Progenitor cell of endocrine pancreas (in vitro differentiated cells): Measurements from ENCODE around the gene KCNJ13. TPM values are rescaled to one million over a fixed set of nuclear protein-coding genes. Genes with fewer than 3 reads are reported as not detected.
A peak's percentile ranks its signal among the peaks of the same experiment; 100 is the strongest.

Experiments
- DNase-seq: peaks from one replicate; pipeline ENCODE4 v3.0.0; 2021; ENCODE audit warnings: low spot score; ENCODE audit not compliant: unreplicated experiment
- H3K27ac Mint-ChIP-seq: 2 replicates; pipeline ENCODE4 v1.8.0; 2021; ENCODE audit warnings: mild to moderate bottlenecking, moderate library complexity, mixed read lengths
- H3K27me3 Mint-ChIP-seq: 2 replicates; pipeline ENCODE4 v1.8.0; 2021; ENCODE audit warnings: mixed read lengths
- H3K36me3 Mint-ChIP-seq: 2 replicates; pipeline ENCODE4 v1.8.0; 2022; ENCODE audit warnings: mixed read lengths; ENCODE audit not compliant: insufficient read depth
- H3K4me1 Mint-ChIP-seq: 2 replicates; pipeline ENCODE4 v1.8.0; 2021; ENCODE audit warnings: low read depth, mixed read lengths
- H3K4me3 Mint-ChIP-seq: 2 replicates; pipeline ENCODE4 v1.8.0; 2021; ENCODE audit warnings: low read depth, mild to moderate bottlenecking, moderate library complexity, mixed read lengths
- H3K9me3 Mint-ChIP-seq: 2 replicates; pipeline ENCODE4 v1.8.0; 2021; ENCODE audit warnings: low read depth, mixed read lengths
- total RNA-seq: library from RNA; stranded (reverse); gene quantifications from 2 replicates; pipeline ENCODE4 v1.2.1, GENCODE V29; 2021
- TF ChIP-seq, protein P1 (sequence below): fragments of 200-600 bp; sonication (generic); IDR thresholded peaks from one replicate; pipeline ENCODE4 v1.5.0; 2021; ENCODE audit warnings: antibody characterized with exemption, mild to moderate bottlenecking; ENCODE audit not compliant: unreplicated experiment

Gene KCNJ13
- total RNA-seq, 1 donor from 2014 or later: 0.89 TPM

DNA sequence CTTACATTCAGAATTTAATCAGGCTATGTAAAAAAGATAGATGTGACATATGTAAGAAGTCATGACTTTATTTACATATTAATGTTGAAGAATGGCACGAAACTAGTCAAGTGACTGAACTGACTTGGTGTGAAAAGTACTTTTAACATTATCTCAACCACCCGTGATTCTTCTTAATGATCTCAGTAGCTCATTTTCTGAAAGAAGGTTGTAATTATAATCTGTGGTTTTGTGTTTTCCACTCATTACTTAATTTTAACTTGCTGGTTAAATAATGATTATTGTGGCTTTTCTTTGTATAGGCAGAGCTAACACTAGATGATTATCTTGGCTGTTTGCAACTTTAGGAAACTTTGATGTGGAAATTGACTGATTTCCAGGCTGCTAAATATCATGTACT, 18.5 kb downstream of the KCNJ13 start:
- Mint-ChIP-seq H3K4me1 (peaks cover 2% of the 10 kb centered on the region), H3K27ac (no peak overlapping the region), H3K4me3 (no peak overlapping the region), H3K36me3 (peaks cover 11% of the 10 kb centered on the region), H3K27me3 (no peaks in the 10 kb centered on the region), H3K9me3 (no peaks in the 10 kb centered on the region)
- DNase-seq: no peak
- TF ChIP-seq, protein P1, sequence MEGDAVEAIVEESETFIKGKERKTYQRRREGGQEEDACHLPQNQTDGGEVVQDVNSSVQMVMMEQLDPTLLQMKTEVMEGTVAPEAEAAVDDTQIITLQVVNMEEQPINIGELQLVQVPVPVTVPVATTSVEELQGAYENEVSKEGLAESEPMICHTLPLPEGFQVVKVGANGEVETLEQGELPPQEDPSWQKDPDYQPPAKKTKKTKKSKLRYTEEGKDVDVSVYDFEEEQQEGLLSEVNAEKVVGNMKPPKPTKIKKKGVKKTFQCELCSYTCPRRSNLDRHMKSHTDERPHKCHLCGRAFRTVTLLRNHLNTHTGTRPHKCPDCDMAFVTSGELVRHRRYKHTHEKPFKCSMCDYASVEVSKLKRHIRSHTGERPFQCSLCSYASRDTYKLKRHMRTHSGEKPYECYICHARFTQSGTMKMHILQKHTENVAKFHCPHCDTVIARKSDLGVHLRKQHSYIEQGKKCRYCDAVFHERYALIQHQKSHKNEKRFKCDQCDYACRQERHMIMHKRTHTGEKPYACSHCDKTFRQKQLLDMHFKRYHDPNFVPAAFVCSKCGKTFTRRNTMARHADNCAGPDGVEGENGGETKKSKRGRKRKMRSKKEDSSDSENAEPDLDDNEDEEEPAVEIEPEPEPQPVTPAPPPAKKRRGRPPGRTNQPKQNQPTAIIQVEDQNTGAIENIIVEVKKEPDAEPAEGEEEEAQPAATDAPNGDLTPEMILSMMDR: no peak

DNA sequence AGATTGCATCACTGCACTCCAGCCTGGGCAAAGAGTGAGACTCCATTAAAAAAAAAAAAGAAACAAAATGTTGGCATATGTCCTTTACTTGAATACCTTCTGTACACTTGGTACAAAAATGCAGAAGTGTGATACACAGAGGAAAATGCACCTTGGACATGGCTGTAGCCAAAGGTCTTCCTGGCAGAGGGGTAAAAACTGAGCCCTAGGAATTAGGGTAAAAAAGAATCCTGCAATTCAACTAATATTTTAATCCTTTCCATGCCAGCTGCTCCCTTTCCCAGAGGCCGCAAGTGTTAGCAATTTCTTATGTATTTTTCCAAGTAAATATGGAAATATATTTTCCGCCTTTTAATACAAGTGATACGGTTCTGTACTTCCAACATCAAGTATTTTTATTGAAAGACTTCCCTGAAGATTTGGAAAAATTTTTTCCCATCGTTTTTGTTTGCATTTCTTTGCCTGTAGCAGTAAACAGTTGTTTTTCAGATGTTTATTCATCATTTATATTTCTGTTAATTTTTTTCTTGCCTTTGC, 26.2 kb downstream of the KCNJ13 start:
- Mint-ChIP-seq H3K9me3 (no peaks in the 10 kb centered on the region), H3K4me3 (no peak overlapping the region), H3K27me3 (no peaks in the 10 kb centered on the region), H3K36me3 (peaks cover 15% of the 10 kb centered on the region), H3K27ac (no peak overlapping the region), H3K4me1 (peaks cover 3% of the 10 kb centered on the region)
- TF ChIP-seq, protein P1: no peak
- no peak for DNase-seq

DNA sequence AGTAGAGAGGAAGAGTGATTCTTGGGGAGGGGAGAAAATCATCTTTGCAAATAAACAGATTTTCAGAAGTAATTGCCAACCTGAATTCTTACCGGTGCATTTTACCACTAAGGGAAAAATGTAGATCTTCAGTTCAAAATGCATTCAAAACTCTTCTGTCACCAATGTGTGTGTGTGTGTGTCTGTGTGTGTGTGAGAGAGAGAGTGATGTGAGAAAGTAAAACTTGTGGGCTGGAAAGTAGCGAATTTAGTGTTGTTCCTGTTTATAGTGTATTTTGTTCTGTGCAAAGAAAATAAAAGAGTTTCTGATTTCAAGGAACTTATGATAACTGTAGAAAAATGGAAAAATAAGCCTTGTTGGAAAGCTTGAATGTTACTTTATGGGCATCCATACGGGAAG, 27.0 kb downstream of the KCNJ13 start:
- Mint-ChIP-seq H3K4me3 (no peak overlapping the region), H3K36me3 (peaks cover 19% of the 10 kb centered on the region), H3K9me3 (no peaks in the 10 kb centered on the region), H3K27me3 (no peaks in the 10 kb centered on the region), H3K4me1 (peaks cover 8% of the 10 kb centered on the region), H3K27ac (no peak overlapping the region)
- DNase-seq: no peak
- TF ChIP-seq, protein P1: no peak

DNA sequence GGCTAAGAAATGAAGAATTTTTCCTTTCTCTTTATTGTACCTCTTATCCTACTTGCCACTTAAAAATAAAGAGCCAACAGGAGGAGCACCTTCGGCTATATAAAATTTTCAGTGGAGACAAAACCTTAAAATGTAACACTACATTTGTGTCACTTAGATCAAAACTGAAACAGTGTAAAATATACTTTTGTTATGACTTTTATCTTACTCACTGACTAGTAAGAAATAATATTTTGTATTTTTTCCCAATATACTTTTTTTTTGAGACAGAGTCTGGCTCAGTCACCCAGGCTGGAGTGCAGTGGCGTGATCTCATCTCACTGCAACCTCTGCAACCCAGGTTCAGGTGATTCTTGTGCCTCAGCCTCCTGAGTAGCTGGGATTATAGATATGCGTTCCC, 28.3 kb downstream of the KCNJ13 start:
- Mint-ChIP-seq H3K36me3 (peaks cover 19% of the 10 kb centered on the region), H3K4me3 (no peak overlapping the region), H3K27me3 (no peaks in the 10 kb centered on the region), H3K9me3 (no peaks in the 10 kb centered on the region), H3K27ac (no peak overlapping the region), H3K4me1 (peaks cover 10% of the 10 kb centered on the region)
- TF ChIP-seq, protein P1: no peak
- no peak for DNase-seq

DNA sequence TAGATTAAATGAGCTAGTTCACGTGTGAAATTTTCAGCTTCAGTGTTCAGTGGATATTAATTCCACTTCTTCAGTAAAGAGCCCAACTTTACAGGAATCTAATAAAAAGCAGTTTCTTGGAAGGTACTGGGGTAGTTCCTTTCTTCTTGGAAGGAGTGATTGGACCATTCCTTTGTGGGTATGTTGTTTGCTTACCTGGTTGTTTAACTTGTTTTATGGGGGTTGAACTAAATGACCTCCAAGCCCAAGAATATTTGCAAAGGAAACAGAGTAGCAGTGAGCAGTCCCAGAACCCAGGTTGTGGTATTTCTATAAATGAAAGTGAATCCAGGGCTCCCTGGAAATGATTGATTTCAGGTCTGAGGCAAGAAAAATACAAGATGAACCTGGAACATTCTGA, 31.4 kb downstream of the KCNJ13 start:
- peak overlapping the region; percentile 92 for H3K27ac Mint-ChIP-seq
- H3K36me3 Mint-ChIP-seq: peaks cover 20% of the 10 kb centered on the region
- H3K4me3 Mint-ChIP-seq: no peak overlapping the region
- DNase-seq: no peak
- H3K27me3 Mint-ChIP-seq: no peaks in the 10 kb centered on the region
- TF ChIP-seq, protein P1: no peak
- H3K9me3 Mint-ChIP-seq: no peaks in the 10 kb centered on the region
- H3K4me1 Mint-ChIP-seq: peaks cover 24% of the 10 kb centered on the region
